NCI-H524 treated with DMSO at 0.1 percent for 48 hours (cell line): ENCODE measurements around the gene HK2.

Experiments
- DNase-seq: peaks from one replicate; lab custom pipeline; 2025; lab: John Stamatoyannopoulos, UW

HK2 gene

GRCh38 chr2:74857215-74857614 lies 23.3 kb downstream of the HK2 start:
- no peak for DNase-seq

GRCh38 chr2:74857725-74858124 lies 23.8 kb downstream of the HK2 start:
- no peak for DNase-seq

- DNase-seq: no peak
Observed at GRCh38 chr2:74858281-74858680, 24.4 kb downstream of the HK2 start.

GRCh38 chr2:74860079-74860478 lies 26.2 kb downstream of the HK2 start:
- no peak for DNase-seq

- no peak for DNase-seq
Observed at GRCh38 chr2:74860521-74860920, 26.6 kb downstream of the HK2 start.

DNA sequence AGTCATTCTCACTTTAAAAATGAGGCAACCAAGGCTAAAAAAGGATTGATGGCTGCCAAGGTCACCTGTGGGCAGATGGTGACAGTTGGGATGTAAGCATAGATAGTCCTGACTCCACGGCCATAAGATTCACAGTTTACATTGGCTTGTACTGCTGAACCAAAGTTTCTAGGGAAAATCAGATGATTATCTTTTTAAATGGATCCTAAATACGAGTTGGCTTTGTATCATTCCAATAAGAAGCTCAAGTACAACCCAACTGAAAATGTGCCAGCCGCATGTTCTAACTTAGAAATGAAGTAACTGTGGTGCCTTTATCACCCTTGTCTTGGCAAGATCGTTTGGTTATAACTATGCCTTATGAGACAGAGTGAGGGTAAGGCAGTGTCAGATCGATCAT lies 27.6 kb downstream of the HK2 start:
- DNase-seq: no peak

DNA sequence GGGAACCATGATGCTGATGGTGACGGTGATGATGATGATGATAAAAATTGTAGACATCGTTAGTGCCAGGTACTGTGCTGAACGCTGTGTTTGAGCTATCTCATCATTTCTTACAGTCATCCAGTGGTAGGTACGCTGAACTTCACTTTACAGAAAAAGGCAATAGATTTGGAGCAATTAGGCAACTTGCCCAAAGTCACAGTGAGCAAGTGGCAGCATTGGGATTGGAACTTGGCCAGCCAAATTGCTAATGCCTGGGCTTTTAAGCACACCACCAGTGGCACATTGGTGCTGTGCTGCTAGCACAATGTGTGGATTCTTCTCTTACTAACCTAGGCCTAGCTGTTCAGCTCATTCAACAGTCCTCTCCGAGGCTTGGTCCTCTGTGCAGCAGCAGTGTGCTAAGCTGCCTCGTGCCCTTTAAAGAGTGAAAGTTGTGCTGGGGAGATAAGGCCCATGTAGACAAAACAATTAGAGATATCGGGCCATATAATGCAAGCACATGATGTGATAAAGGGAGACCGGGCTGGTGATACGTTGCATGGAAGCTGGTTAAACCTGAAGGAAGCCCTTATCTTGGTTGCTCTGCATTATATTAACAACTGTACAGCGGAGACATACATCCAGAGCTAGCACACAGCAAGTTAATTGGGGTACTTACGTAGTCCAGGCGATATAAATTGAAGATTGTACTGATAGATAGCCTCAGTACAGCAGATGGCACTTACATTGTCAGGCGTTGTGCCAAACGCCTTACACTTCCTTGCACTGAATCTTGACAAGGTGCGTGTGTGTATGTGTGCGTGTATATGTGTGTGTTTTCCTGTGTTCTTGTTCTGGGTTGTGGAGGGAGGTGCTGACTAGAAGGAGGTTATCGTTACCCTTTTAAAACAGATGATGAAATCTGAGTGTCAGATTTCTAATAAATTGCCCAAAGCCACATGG lies 28.4 kb downstream of the HK2 start:
- DNase-seq: peak; percentile 13

GRCh38 chr2:74863802-74864248 lies 29.9 kb downstream of the HK2 start:
- no peak for DNase-seq

GRCh38 chr2:74864728-74865722 lies 31.1 kb downstream of the HK2 start:
- no peak for DNase-seq

DNA sequence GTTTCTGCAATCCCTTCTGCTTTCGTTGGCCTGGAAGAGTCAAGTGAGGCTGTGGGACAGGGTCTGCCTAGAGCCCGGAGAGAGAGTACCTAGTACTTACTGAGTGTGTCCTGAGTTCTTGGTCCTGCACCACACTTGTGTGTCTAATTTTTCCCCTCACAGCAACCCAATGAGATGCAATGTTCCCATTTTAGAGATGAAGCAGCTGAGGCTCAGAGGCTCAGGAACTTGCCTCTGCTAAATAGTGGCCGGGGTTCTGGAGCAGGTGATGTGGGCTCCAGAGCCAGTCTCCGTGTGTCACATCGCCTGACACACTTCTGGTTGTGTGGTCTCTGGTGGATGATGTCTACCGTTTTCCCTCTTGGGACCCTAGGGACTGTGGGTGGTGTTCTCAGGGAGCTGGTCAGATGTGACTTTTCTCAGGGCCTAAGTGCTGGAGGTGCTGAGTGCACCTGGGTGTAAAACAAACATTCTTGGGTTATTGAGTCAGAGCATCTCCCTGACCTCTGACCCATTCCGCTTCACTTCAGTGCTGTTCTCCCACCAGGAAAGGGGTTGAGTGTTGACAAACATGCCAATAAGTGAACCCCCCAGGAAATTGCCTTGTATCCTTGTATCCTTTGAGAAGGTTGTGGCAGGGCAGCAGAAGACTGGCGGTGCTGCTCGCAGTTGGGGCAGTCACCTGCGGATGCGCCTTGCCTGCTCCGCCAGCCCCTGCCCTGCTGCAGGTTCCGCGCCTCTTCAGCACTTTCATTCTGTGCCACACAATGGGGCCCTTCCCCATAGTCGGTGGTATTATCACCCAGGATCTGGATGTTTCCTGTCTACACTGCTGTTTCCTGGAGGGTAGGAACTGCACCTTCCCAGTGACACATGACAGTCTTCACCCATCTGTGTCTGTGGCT lies 32.1 kb downstream of the HK2 start:
- DNase-seq: no peak

DNA sequence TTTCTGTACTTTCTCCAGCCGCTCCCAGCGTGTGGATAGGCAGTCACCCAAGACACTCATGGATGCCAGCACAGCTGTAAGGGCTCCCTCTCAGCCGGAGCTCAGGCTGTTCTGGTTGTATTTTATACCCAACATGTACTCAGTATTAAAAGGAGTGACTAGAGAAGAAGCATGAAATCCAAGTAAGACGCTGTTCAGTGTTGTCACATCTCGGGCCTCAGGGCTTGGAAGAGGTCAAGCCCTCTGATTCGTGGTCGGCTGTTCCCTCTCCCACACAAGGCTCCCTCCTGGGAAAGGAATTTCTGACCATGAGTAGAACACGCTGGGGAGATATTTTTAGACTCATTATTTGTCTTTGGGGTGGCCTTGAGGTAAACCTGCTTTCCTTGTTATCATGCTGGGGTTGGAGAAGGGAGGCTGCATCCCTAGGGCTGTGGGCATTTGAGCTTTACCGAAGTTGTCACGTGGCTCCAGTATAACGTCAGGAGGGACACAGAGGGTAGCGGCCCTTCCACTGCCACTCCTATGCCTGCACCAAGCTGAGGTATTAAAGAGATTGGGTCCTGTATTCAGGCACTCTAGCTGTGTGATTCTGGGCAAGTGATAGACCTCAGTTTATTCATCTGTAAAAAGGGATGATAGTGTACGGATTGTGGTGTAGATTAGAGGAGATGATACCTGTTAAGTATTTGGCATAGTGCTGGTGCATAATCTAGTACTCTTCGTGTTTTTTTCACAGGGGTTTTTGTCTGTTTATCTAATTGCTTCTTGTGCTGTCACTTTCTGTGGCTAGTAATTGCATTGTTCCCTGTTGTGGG lies 34.1 kb downstream of the HK2 start:
- no peak for DNase-seq

DNA sequence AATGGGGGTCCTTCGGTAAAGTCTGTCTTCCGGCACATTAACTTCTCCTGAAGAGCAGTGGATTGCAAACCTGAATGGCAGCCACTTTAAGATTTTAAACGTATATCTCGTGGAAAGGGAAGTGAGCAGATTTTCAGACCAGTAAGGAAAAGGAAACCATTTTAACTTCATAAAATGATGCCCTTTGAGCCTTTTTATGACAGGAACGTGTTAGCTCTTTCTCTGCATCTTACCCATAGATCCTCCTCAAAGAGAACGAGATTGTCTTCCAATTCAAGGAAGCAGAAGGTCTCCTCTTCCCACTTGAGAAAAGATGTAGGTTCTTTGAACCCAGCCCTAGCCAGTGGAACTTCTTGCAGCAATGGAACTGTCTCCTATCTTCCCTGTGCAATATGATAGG lies 35.6 kb downstream of the HK2 start:
- DNase-seq: no peak

- DNase-seq: no peak
Observed at GRCh38 chr2:74870951-74871350, 37.0 kb downstream of the HK2 start.

- DNase-seq: no peak
Observed at GRCh38 chr2:74871414-74871813, 37.5 kb downstream of the HK2 start.

- DNase-seq: no peak
Observed at GRCh38 chr2:74872389-74872836, 38.5 kb downstream of the HK2 start.

- no peak for DNase-seq
Observed at GRCh38 chr2:74873012-74873665, 39.2 kb downstream of the HK2 start.

GRCh38 chr2:74873678-74874640 lies 40.0 kb downstream of the HK2 start:
- no peak for DNase-seq

DNA sequence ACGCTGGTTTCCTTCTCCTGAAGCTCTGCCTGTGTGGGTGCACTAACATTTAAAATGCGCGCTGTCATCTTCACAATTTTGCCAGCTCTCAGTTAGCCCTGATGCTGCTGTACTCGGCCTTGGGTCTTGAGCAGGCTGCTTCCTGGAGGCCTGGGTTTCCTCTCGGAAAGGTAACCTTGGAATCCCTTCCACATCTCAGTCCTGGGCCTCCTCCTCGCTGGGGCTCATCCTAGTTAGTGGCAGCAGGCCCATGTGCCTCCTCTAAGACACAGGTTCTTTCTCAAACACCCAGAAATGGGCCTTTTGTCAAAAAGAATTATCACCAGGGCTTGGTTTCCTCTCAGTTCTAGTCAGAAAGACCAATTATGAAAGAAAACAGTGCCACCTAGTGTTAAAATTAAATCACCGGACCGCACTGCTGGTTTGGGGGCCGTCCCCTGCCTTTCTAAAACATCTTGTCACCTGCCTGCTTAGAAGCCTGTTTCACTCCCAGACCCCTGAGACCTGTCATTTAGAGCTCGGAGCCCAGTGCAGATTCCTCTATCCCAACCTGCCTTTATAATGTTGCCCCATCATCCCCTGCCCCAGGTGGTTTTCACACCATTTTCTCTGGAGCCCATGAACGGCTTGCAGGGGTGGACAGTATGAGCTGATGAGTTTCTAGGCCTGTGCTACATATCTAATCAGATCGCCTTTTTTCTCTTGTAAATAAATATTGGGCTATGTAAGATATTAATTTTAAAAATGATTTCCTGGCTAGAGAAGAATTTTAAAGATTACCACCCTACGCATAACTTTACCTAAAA lies 42.4 kb downstream of the HK2 start:
- no peak for DNase-seq
